Hematopoietic multipotent progenitor cell treated with erythropoietin and hydrocortisone succinate and interleukin-3 and kit ligand, for 8 days (in vitro differentiated cells): Measurements from ENCODE around the gene FCGR3B.
"Not testable (repeated sequence)": the region's sequence is repeated elsewhere in the genome, so short reads cannot be mapped to it uniquely, and the experiment has no call there.

Experiments
- DNase-seq: peaks from one replicate; pipeline ENCODE4 v3.0.0-alpha.2; 2015

The FCGR3B gene

GRCh38 chr1:161605024-161605423, 26.0 kb downstream of the FCGR3B start:
- DNase-seq, result not testable (repeated sequence)

- not testable (repeated sequence) for DNase-seq
Measured at GRCh38 chr1:161597077-161597476, 33.9 kb downstream of the FCGR3B start.

GRCh38 chr1:161595583-161595982, 35.4 kb downstream of the FCGR3B start:
- not testable (repeated sequence) for DNase-seq

GRCh38 chr1:161595173-161595572, 35.8 kb downstream of the FCGR3B start:
- not testable (repeated sequence) for DNase-seq

GRCh38 chr1:161594269-161594984, 36.5 kb downstream of the FCGR3B start:
- DNase-seq, result not testable (repeated sequence)

GRCh38 chr1:161593092-161593755, 37.8 kb downstream of the FCGR3B start:
- not testable (repeated sequence) for DNase-seq

- DNase-seq, result not testable (repeated sequence)
Measured at GRCh38 chr1:161592586-161592985, 38.4 kb downstream of the FCGR3B start.

- not testable (repeated sequence) for DNase-seq
Measured at GRCh38 chr1:161589920-161590319, 41.1 kb downstream of the FCGR3B start.

- DNase-seq, result not testable (repeated sequence)
Measured at GRCh38 chr1:161589365-161589764, 41.6 kb downstream of the FCGR3B start.

- not testable (repeated sequence) for DNase-seq
Measured at GRCh38 chr1:161588596-161588995, 42.4 kb downstream of the FCGR3B start.

GRCh38 chr1:161582882-161583281, 48.1 kb downstream of the FCGR3B start:
- DNase-seq, result not testable (repeated sequence)

GRCh38 chr1:161580879-161581537, 50.0 kb downstream of the FCGR3B start:
- not testable (repeated sequence) for DNase-seq

GRCh38 chr1:161579856-161580507, 51.0 kb downstream of the FCGR3B start:
- not testable (repeated sequence) for DNase-seq

- not testable (repeated sequence) for DNase-seq
Measured at GRCh38 chr1:161576676-161577075, 54.3 kb downstream of the FCGR3B start.
